GM13976 (cell line): ENCODE data around the gene YDJC.
A peak's percentile ranks its signal among the peaks of the same experiment; 100 is the strongest.

ENCODE experiments used
- DNase-seq: peaks from one replicate; pipeline ENCODE4 v3.0.0; 2012; ENCODE audit warnings: low spot score
- in situ Hi-C: fragments of 300-500 bp; cut with MboI; formaldehyde crosslinking; loops from one replicate; pipeline ENCODE4 v1.12.0; 2022; ENCODE audit warnings: low sequenced_read_pairs, mixed read lengths, inconsistent platforms; ENCODE audit not compliant: unreplicated experiment
- TF ChIP-seq, protein P1 (sequence below): IDR thresholded peaks from 2 replicates; pipeline ENCODE4 v1.5.1; 2012; ENCODE audit warnings: borderline replicate concordance, mild to moderate bottlenecking; ENCODE audit not compliant: insufficient read depth; ENCODE audit errors: extremely low read depth, missing control alignments, control extremely low read depth

Gene YDJC

DNA sequence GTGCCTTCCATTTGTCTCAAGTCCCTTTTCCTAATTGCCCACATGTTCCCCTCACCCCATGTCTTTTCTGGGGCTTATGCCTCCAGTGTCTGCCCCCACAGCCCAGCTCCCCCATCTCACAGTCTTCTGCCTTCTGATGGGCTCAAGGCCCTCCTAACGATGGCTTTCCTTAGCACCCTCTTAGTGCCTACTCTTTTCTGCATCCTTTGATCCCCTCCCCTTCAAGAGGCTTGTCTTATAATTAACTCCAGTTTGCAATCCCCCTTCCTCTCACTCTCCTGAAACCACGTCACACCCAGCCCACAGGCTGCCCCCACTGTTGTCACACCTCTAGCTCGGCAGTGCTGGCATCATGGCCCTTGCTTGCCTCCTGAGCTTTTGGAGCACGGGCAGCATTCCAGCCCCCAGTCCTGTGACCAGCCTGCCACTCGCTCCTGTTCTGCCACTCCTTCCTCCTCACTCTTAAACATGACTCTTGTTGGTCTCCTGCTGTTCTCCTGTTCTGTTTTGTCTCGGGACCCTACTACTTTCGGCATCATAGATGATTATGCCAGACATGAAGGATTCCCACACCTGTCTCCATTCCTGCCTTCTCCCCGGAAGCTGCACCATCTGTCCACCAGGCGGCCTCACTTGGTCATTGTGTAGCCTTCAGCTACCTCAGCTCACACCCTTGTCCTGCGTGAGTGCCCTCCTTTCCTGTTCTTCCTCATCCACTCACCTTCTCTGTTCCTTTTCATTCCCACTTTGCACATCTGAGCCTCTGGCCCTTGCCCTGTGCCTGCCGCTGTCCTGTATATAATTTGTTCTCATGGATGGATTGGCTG lies 36.2 kb downstream of the YDJC start:
- DNase-seq, result no peak
- TF ChIP-seq, protein P1, sequence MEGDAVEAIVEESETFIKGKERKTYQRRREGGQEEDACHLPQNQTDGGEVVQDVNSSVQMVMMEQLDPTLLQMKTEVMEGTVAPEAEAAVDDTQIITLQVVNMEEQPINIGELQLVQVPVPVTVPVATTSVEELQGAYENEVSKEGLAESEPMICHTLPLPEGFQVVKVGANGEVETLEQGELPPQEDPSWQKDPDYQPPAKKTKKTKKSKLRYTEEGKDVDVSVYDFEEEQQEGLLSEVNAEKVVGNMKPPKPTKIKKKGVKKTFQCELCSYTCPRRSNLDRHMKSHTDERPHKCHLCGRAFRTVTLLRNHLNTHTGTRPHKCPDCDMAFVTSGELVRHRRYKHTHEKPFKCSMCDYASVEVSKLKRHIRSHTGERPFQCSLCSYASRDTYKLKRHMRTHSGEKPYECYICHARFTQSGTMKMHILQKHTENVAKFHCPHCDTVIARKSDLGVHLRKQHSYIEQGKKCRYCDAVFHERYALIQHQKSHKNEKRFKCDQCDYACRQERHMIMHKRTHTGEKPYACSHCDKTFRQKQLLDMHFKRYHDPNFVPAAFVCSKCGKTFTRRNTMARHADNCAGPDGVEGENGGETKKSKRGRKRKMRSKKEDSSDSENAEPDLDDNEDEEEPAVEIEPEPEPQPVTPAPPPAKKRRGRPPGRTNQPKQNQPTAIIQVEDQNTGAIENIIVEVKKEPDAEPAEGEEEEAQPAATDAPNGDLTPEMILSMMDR, result no peak
- in situ Hi-C loops, result no loop called here

DNA sequence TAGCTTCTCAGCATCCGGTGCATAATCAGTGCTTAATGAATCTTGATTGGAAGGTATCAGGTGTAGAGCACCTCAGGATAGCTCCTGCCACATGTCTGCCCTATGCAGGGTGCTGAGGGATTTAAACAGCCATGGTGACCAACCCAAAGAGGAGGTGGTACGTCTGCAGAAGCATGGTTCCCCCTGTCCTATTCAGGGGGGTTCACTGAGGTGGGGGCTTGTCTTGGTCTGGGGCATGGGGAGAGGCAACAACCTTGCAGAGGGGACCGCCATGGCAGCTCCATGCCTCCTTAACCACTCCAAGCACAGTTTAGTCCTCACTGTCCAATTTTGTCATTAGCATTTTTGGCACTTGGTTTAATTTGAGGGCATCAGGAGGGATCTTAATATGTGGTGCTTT lies 37.4 kb downstream of the YDJC start:
- in situ Hi-C loops, result no loop called here
- TF ChIP-seq, protein P1, result no peak
- no peak for DNase-seq

DNA sequence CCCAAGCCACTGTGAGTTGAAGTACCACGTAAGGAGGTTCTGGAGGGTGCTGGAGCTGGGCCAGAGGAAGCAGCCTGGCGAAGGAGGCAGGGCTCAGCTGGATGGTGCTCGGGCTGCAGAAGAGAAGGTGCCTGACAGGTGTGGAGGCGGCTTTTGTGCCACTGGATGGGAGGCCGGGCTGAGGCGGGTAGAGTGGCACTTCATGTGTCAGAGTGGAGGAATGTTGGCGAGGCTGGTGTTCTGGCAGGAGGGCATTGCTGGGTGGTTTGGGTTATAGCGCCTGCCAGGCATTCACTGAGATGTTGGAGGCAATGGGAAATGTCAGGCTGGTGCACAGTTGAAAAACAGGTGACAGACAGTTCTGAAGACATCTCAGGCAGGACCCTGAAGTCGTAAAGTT lies 38.1 kb downstream of the YDJC start:
- in situ Hi-C loops, result no loop called here
- DNase-seq, result no peak
- TF ChIP-seq, protein P1, result no peak

DNA sequence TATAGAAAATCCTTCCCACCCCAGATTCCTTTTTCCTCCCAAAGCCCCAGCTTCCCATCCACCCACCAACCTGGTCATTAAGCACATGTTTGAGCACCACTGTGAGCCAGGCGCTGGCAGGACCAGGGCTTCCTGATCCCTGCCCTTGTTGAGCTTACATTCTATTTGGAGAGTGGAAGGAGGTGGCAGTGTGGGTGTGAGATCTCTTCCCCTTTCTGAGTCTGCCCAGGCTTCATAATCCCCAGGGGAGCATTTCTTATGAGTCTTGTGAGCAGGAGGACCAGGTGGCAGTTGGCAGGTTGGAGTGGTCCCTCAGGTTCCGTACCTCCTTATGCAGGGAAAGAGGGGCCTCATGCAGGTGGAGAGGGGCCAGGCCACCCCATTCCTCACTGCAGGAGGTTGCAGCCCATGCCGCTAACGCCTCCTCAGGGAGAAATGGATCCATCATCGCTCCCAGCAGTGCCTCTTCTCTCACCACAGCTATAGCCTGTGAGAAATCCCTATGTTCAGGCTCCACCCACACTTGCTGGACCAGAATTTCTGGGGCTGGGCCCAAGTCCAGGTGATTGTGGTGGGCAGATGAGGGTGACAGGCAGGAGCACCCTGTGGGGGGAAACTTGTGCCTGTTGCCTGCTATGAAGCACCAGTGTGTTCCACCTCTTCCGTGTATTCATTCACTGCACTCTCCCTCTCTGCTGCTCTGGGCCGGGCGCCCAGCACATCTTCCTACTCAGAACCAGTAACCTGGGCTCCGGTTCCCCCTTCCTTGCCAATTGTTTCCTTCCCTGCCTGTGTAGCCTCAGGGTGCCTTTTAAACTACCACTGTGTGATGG lies 38.8 kb downstream of the YDJC start:
- DNase-seq, result no peak
- TF ChIP-seq, protein P1, result no peak
- in situ Hi-C loops, result no loop called here

DNA sequence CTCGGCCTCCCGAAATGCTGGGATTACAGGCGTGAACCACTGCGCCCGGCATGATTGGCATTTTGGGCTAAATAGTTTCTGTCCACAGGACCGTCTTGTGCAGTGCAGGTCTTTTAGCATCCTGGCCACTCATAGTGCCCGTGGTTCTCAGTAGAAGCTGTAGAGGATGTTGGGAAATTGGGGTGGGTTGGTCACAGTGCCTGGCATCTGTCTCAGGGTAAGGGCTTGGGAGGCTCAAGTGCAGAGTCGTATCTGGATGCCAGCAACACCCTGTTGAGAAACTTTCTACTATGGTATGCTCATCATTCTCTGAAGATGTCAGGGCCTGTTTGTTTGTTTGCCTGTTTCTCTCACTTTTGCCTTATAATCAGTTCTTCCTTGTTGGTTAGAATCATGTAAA lies 40.4 kb downstream of the YDJC start:
- TF ChIP-seq, protein P1, result no peak
- in situ Hi-C loops, result no loop called here
- no peak for DNase-seq

DNA sequence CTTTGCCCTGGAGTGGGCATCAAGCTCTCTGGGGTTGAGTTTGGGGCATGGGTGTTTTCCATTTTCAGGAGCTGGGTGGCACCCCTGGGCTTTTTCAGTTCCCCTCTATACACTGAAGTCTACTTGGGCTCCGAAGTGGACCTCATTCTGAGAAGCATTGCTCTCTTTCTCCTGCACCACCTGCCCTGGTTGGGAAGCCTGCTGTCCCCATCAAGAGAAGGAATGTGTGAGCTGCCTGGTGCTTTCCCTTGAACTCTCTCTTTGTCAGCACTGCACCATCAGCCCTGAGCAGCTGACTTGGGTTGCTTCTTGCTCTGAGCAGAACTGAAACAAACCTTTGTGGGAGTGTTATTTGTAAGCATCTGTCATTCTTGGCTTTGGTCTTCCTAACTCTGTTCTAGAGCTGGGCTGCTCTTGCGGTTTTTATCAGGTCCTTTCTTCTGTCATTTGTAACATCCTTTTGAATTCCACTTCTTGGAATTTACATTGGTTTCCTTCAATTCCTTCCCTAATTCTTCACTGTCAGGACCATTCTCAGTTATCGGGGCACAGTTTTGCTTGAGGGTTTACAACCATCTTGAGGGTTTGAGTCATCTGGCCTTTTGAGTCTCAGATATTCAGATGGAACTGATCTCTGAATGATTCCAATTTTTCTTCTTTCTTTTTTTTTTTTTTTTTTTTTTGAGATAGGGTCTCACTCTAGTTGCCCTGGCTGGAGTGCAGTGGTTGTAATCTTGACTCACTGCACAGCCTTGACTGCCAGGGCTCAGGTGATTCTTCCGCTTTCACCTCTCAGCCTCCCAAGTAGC lies 41.8 kb downstream of the YDJC start:
- TF ChIP-seq, protein P1, result no peak
- DNase-seq, result peak; percentile 84
- in situ Hi-C loops, result no loop called here
